Ishikawa (cell line): ENCODE measurements around the gene GNPDA1.

Experiments used
- CEBPB ChIP-seq: IDR thresholded peaks from 2 replicates; pipeline ENCODE4 v1.6.1; 2012
- CREB1 ChIP-seq: IDR thresholded peaks from 2 replicates; pipeline ENCODE4 v1.6.1; 2012; ENCODE audit warnings: low read depth
- EP300 ChIP-seq: IDR thresholded peaks from 2 replicates; pipeline ENCODE4 v1.6.1; 2012; ENCODE audit warnings: borderline replicate concordance
- FOXM1 ChIP-seq: IDR thresholded peaks from 2 replicates; pipeline ENCODE4 v1.6.1; 2012; ENCODE audit warnings: low read depth, borderline replicate concordance
- MAX ChIP-seq: IDR thresholded peaks from 2 replicates; pipeline ENCODE4 v1.6.1; 2012
- NFIC ChIP-seq: IDR thresholded peaks from 2 replicates; pipeline ENCODE4 v1.6.1; 2012
- RAD21 ChIP-seq: IDR thresholded peaks from 2 replicates; pipeline ENCODE4 v1.6.1; 2012; ENCODE audit warnings: low read depth
- REST ChIP-seq: IDR thresholded peaks from 2 replicates; pipeline ENCODE4 v1.6.1; 2012; ENCODE audit warnings: low read depth, mild to moderate bottlenecking
- TAF1 ChIP-seq: IDR thresholded peaks from 2 replicates; pipeline ENCODE4 v1.6.1; 2012; ENCODE audit warnings: low read depth, mild to moderate bottlenecking
- TCF12 ChIP-seq: IDR thresholded peaks from 2 replicates; pipeline ENCODE4 v1.6.1; 2012; ENCODE audit warnings: low read depth
- TEAD4 ChIP-seq: IDR thresholded peaks from 2 replicates; pipeline ENCODE4 v1.6.1; 2012
- USF1 ChIP-seq: IDR thresholded peaks from 2 replicates; pipeline ENCODE4 v1.6.1; 2012
- YY1 ChIP-seq: IDR thresholded peaks from 2 replicates; pipeline ENCODE4 v1.6.1; 2012; ENCODE audit warnings: low read depth
- ZBTB7A ChIP-seq: IDR thresholded peaks from 2 replicates; pipeline ENCODE4 v1.6.1; 2012; ENCODE audit warnings: low read depth

GRCh38 chr5:141952020-141952419 lies 60.8 kb downstream of the GNPDA1 start:
- TF ChIP-seq MAX, result no peak
- no peak for TF ChIP-seq TAF1
- TF ChIP-seq FOXM1, result no peak
- no peak for TF ChIP-seq REST
- no peak for TF ChIP-seq EP300
- no peak for TF ChIP-seq CREB1
- no peak for TF ChIP-seq TEAD4
- no peak for TF ChIP-seq YY1
- TF ChIP-seq RAD21, result no peak
- no peak for TF ChIP-seq ZBTB7A
- no peak for TF ChIP-seq TCF12
- no peak for TF ChIP-seq CEBPB
- TF ChIP-seq NFIC, result no peak
- no peak for TF ChIP-seq USF1
